Inferior parietal cortex (tissue), 1 donor: Measurements from ENCODE around the gene FCN2.

Source experiments
- DNase-seq: peaks from one replicate; pipeline ENCODE4 v3.0.0-alpha.2; 2016; ENCODE audit errors: extremely low spot score

Gene FCN2

DNA sequence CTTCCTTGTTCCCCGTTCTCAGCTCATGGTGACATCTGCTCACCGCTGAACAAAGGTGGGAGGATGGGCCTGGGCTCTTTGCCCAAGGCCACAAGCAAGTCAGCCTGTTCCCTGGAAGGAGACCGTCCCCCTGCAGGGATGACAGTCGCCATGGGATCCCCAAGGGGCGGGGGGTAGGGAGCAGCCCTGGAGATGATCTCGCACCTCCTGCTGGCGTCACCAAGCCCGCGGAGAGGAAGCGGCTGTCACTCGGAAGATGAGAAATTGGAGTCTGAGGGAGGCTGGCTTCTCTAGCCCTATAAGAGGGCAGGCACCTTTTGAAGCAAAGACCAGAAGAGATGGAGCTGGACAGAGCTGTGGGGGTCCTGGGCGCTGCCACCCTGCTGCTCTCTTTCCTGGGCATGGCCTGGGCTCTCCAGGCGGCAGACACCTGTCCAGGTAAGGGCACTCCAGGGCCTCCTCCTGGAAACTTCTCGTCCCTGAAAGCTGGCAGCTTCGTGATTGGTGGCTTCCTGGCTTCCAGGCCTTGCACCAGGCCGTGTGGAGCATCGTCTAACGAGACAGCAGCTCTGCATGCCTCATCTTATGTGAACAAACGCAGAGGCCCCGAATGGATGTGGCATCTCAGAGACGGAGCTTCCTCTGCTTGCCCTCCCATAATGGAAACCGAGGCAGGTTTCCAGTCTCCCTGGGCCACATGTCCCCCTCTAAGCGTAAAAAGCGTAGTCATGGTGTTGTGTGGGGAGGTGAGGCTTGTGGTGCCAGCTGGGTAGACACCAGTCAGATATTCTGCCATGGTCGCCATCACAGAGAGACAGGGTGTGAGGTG lies at the start of gene FCN2:
FCN2 (plus strand) TSS at position 327 of the 829 bp plus-strand sequence; CDS start at position 339, 12 bp downstream.
- DNase-seq, result no peak

DNA sequence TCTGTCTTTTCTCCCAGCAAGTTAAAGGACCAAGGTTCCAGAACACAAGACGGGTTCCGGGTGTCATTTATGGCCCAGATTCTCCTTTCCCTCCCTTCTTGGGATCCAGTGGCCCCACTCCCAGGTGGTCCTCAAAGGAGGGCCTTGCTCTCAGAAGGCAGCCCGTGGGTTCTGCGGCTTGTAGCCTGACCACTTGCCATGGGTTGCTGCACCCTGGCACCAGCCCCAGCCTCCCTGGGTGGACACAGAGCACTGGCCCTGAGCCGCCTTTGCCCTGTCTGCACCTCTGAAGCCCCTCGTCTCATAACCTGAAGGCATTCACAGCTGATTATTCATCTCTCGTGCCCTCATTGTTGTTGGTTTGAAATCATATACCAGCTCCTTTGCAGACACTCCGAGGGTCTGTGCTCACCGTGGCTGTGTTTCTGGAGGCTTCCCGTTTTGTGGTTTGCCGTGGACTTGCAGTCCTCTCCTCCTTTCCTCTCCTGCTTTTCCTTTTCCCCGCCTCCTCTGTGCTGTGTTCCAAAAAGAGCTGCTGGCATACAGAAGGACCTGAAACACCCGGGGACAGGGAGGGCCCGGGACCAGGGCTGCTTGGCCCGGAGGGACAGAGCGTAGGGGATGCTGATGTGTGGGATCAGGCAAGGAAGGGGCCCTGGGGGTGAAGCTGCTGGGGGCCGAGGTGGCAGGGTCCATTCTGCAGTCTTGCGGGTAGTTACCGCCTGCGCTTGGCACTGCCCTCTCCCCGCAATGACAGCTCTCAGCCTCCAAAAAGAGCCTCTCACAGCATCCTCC lies 49.5 kb upstream of the FCN2 start:
- no peak for DNase-seq

DNA sequence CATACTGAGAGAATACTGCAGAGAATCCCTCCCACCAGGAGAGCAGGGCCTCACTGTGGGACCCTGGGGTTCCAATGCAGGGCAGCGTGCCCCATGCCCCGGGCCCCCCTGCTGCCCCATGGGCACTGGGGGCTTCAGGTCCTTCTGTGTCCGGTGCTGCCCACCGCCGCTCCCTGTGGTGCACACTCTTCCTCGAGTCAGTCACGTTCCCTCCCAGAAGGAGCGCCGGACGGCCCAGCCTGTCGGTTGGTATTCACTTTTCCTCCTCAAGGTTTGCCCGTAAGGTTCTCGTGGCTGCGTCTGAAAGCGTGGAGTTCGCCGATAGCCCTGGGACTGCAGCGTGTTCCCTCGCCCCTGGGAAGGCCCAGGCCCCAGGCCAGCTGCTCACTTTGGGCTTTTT lies 48.1 kb upstream of the FCN2 start:
- DNase-seq, result no peak

DNA sequence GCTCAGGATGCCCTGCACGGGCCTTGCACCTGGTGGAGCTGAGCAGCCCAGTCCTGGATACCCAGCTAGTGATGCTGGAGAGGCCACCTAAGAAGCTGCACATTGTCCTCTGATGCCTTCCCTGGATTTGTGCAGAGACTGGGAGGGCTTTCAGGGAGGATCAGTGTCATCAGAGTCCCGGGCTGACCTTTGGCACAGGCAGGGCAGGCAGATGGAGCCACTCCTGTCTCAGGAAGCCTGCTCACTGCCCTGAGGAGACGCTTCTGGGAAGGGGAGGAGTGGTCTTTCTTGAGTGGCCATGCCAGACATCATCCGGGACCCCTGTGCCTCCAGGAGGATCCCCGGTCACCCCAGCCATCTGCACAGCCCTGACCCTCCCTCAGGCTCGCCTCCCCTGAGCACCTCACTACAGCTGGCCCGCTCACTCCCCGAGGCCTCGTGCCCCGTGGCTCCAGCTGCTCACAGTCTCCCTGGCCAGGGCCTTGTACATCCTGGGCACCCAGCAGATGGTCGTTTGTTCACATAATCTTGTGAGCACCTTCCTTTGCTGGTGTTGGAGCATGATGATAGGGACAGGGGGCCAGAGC lies 47.2 kb upstream of the FCN2 start:
- DNase-seq, result no peak

DNA sequence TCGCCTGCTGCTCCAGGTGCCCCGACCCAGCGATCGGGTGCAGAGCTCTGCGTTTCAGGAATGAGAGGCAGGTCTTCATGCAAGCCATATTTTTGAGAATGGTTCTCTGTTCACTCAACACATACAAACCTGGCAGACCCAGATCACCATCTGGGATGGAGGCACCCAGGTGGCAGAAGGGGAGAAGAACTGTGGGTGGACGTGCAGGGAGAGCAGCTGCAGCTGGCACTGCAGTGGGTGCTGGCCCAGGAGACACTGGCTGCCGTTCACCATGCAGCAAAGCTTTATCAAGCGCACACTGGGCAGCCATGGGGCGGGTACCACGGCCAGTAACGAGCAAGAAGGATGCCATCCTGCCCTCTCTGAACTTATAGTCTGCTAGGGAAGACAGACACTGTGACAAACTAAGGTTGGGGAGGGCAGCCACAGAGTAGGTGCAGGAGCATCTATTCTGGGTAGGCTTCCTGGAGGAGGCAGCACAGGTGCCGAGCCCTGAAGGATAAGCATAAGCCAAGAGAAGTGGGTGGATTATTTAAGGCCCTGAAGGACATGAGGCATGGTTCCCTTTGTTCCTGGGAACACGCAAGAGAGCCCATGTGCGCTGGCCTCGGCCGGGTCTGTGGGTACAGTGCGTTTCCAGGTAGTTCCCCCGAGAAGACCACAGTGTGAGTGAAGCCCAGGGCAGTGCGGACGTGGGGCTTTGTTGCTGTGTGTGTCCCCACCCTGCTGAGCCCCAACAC lies 46.2 kb upstream of the FCN2 start:
- no peak for DNase-seq

DNA sequence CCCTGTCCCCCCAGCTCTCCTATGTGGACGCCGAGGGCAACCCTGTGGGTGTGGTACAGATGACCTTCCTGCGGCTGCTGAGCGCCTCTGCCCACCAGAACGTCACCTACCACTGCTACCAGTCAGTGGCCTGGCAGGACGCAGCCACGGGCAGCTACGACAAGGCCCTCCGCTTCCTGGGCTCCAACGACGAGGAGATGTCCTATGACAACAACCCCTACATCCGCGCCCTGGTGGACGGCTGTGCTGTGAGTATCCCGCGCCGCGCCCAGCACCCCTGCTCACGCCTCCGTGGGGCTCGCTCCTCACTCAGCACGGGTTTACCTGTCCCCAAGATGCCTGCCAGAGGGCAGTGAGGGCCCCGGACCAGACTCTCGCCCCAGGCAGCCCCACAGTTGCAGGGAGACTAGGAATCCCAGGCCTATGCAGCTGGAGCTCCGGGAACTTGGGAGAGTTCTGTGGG lies 45.6 kb upstream of the FCN2 start:
- DNase-seq, result no peak

DNA sequence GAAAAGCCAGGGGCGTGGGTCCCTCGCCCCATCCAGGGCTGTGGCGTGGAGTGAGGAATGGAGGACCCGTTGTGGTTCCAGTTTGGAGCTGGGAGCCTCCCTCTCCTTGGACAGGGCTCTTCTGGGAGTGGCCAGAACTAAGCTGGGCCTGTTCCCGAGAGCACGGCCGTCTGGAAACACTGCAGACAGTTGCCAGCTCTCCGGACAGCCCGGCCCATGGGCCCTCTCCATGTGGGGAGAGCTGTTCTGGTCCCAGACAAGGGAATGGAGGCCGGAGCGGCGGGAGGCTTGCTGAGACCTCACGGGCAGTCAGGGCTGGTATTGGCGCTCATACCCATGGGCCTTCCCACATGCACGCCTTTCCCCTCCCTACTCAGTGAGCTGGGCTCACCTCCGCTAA lies 45.2 kb upstream of the FCN2 start:
- DNase-seq, result no peak

DNA sequence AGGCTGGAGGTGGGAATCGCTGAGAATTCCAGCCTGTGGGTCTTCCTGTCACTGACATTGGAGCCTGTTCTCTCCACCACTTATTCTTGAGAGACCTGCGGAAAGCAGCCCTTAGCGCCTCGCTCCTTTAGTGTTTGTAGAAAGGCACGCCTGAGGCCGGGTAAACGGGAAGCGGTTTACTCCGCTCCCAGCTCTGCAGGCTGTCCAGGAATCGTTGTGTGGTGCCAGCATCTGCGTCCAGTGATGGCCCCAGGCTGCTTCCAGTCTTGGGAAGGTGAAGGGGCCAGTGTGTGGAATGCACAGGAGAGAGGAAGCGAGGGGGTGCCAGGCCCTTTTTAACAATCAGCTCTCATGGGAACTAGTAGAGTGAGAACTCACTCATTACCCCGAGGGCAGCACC lies 44.6 kb upstream of the FCN2 start:
- no peak for DNase-seq

DNA sequence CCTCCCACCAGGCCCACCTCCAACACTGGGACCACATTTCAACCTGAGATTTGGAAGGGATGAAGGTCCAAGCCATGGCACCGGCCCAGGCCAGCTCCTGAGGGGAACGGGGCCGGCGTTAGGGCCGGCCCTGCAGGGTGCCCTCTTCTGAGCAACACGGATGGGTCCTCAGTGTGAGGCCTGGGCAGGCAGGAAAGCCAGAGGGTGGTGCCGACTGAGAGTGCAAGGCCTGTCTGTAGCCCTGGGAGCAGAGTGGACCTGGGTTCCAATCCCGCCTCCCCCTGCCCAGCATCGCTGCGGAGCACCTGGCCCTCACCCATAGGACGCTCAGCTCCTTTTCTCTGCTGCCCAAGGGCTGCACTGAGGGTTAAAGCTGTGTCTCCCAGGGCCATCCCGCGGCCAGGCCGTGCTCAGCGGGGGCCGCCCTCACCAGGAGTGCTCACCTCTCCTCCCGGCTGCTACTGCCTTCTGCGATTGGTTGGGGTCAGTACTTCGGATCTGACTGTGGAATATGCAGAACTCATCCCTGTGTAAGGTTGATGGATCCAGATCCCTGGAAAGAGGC lies 44.1 kb upstream of the FCN2 start:
- DNase-seq, result no peak

DNA sequence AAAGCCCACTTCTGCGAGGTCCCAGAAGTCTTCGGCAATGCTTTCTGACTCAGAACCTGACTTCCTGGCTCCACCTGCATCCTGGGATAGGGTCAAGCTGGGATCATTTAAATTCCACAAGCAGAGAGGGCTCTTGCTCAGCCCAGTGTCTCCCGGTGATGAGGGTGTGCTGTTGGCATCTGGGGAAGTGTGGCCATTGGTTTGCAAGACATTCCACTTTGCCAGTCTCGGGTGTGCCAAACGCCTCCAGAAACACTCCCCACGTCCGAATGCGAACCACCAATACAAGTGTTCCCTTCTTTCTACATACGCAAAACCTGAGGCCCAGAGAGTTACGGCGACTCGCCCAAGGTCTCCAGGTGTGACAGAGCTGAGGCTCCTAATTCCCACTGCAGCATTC lies 43.1 kb upstream of the FCN2 start:
- no peak for DNase-seq

DNA sequence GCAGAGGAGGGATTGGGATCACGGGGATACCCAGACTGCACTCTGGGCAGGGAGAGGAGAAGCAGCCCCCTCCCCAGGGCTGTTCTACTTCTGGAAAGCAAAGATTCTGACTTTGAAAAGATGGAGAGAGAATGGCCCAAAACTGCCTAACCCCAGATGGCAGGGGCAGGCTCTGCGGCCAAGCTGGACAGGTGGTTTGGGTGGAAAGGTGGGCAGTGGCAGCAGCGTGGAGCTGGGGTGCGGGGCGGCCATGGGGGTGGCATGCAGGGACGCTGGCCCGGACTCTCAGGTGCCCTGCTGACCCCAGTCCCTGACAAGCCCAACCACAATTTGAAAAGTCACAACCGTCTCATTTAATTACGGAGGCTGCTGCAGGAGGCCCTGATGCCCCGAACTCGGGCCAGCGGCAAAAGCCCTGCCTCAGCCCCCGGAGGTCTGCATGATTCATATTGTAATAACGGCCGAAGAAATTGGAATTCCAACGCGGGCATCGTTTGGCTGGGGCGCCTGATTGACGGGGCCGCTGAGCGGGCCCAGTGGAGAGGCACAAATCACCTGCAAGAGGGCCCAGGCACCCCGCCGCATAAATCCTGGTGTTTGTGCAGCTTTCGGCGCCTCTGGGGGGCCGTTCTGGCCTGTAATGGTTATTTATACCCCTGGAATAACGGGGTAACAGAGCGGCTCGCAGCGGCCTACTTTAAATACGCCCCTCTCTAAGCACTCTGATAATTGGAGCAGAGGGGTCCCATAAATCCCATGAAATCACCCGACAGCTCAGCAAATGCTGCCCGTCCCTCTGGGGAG lies 41.8 kb upstream of the FCN2 start:
- DNase-seq, result no peak

DNA sequence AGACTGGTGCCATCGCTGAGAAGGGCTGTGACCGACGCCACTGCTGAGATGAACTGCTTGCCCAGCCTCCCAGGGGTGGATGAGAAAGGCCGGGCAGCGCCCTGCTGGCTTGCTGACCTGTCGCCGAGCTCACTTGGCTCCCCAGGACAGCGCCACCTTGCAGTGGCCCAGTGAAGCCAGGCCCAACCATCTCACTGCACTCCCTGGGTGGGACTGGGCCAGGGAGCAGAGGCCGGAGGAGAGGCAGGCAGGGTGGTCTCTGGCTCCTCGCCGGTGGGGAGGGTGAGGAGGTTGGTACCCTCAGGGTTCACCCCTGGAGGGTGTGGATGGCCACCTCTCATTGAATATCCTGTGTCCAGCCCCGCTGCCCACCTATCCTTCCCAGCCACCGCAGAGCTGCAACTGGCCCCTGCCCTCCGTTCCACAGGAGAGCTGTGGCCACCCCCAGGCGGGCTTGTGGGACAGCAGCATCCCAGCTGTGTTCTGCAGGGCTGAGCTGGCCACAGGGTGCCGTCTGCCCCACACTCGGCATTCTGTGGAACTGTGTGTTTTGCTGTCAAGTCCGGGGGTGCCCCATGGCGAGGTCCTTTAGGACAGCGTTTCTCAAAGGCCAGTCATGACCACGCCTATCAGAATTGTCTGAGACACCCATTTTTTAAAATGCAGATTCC lies 41.0 kb upstream of the FCN2 start:
- no peak for DNase-seq

DNA sequence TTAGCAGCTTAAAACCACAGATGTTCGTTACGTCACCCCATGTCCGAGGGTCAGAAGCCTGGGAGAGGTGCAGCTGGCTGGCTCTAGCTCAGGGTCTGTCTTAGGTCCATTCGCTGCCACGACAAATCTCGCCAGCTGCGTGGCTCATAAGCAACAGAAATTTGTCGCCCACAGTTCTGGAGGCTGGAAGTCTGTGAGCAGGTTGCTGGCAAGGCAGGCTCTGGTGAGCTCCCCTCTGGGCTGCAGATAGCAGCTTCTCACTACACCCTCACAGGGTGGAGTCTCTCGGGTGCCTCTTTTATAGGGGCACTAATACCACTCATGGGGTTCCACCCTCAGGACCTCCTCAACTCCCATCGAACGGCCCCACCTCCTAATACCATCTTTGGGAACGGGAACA lies 40.1 kb upstream of the FCN2 start:
- DNase-seq, result no peak

DNA sequence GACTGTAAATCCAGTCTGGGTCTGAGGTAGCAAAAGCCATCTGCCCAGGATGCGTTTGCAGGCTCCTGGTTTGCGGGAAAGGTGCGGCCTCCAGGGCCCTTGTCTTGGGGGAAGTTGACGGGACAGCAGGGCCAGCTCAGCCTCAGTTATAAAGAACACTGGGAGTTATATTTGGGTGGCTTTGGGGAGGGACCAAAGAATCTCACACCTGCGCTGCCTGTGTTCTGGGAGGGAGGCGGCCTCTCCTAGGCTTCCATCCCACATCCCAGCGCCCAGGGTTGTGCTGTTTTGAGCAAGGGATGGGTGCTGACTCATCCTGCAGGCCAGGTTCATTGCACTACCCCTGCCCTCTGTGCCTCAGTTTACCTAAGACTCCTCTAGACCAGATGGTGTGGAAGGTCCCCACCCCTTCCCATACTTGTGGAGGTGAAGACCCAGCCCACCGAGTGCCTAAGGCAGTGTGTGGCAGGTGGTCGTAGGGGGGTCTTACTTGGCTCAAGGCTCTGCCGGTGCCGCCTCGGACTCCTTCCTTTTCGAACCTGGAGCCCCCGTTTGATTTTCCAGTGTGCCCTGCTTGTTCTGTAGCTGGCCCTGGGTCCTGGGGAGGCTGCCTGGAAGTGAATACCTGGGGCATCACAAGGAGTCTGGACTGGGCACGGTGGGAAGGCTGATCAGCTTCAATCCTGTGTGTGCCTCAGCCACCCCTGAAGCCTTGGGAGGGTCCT lies 39.3 kb upstream of the FCN2 start:
- no peak for DNase-seq

DNA sequence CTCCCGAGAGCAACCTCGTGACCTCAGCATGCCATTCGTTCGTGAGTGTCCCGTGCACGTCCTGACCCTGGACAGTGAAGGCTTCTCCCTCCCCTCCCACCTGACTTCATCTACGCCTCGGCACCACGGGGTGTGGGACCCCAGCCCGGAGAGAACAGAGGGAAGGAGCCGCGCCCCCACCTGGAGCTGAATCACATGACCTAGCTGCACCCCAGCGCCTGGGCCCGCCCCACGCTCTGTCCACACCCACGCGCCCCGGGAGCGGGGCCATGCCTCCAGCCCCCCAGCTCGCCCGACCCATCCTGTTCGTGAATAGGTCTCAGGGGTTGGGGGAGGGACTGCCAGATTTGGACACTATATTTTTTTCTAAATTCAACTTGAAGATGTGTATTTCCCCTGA lies 38.3 kb upstream of the FCN2 start:
- DNase-seq, result no peak

DNA sequence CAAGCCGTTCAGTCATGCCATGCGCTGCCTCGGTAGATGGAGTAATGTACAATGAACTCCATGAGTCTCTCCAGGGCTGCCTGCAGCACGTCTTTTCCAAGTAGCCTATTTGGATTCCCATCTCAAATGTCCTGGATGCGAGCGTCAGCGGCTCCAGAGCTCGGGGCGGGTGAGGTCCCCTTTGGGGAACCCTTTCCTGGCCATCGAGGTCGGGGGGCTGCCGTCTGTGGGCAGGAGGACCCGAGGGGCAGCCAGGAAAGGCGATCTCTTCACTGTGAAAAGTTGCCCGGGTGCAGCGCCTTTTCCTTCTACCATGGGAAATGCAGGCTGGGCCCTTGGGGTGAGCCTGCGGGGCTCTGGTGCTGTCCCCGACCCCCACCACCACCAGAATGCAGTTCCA lies 36.9 kb upstream of the FCN2 start:
- no peak for DNase-seq

DNA sequence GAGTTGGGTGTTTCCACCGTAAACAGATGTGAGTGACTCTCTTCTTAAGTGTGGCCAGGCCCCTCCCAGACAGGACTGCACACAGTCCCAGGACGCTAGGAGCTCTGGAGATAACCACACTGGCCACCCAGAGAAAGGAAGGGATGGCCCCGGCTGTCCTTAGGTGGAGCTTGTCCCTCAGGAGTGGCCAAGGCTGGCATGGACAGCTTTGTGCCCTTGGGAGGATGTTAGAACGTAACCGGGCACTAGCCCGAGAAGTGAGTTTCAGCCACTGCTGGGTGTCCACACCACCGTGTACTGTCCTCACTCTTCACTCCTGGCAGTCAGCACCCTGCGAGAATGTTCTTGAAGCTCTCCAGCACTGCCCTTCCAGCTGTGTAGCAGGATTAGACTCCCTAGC lies 35.8 kb upstream of the FCN2 start:
- no peak for DNase-seq

DNA sequence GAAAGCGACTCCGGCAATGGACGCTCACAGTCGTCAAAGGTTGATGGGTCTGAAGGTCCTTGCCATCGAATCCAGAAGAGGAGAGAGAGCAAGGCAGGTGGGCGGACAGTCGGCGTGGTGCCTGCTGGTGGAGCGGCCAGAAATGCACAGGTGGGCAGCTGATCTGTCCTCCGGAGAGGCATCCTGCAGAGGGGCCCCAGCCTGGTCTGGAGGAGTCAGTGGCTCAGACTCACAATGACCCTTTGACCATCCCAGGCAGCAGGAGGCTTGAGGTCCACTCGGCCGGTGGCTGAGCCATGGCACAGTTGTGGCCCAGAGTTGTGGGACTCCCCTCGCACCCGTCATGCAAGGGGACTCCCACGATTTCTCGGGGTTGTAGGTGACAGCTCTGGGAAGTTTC lies 34.4 kb upstream of the FCN2 start:
- no peak for DNase-seq

DNA sequence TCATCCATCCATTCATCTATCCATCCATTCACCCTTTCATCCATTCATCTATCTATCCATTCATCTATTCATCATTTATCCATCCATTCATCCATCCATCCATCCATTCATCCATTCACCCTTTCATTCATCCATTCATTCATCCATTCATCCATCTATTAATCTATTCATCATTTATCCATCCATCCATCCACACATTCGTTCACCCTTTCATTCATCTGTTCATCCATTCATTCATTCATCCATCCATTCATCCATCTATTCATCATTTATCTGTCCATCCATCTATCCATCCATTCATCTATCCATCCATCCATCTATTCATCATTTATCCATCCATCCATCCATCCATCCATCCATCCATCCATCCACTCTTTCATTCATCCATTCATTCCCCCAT lies 33.9 kb upstream of the FCN2 start:
- no peak for DNase-seq

DNA sequence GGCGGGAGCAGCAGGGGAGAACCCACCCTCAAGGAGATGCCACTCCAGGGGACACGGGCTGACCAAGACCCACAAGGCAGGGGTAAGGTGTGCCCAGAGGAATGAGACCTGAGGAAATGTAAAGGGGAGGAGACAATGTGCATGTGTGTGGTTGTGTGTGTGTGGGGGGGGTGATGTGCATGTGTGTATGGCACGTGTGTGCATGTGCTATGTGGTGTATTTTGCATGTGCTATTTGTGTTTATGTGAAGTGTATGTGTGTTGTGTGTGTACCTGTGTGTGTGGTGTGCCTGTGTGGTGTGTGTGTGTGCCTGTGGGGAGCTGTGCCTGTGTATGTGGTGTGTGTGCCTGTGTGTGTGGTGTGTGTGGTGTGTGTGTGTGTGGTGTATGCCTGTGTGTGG lies 33.5 kb upstream of the FCN2 start:
- DNase-seq, result no peak
